WTC11 (cell line): ENCODE measurements around the gene FAR2.

Source experiments
- CTCF ChIP-seq: fragments of 200-600 bp; IDR thresholded peaks from 2 replicates; pipeline ENCODE4 v1.8.0; 2022; ENCODE audit warnings: antibody characterized with exemption
- ZNF232 ChIP-seq: sonication (generic); formaldehyde crosslinking; IDR thresholded peaks from 2 replicates; pipeline ENCODE4 v1.8.0; 2022; ENCODE audit warnings: mild to moderate bottlenecking, missing genetic modification reagents

- TF ChIP-seq CTCF: no peak
- TF ChIP-seq ZNF232 (CRISPR knock-in tag): no peak
Observed at GRCh38 chr12:29198901-29199300, 49.8 kb downstream of the FAR2 start.
